OCI-LY1 (cell line): ENCODE measurements around the gene CHD5.

Experiments used
- EZH2 ChIP-seq: fragments of 200-600 bp; sonication (generic), shearing (Covaris generic); IDR thresholded peaks from 2 replicates; pipeline ENCODE4 v1.8.0; 2017; ENCODE audit warnings: borderline replicate concordance, mixed run types, mild to moderate bottlenecking, antibody characterized with exemption, low read length, moderate library complexity, mixed read lengths
- TF ChIP-seq, protein P1 (sequence below): fragments of 200-600 bp; sonication (generic), shearing (Covaris generic); IDR thresholded peaks from 2 replicates; pipeline ENCODE4 v1.5.1; 2017; ENCODE audit warnings: mild to moderate bottlenecking, antibody characterized with exemption, low read length, moderate library complexity, mixed read lengths

DNA sequence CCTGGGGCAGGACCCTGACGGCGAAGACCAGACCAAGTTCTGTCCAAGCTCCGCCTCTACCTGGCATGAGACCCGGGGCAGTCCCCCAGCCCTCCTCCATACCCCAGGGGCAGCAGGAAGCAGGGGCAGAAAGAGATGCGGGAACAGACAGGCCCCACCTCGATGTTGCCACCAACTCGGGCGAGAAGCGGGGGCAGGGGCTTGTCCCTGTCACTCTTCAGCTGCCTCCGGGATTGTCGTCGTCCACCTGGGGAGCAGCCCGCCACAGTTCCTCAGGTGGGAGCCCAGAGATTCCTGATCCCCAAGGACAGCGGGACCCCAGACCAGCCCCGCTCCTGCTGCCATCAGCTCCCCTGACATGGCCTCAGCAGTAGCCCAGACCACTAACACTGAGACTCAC is 54.8 kb downstream of the CHD5 start:
- TF ChIP-seq, protein P1, sequence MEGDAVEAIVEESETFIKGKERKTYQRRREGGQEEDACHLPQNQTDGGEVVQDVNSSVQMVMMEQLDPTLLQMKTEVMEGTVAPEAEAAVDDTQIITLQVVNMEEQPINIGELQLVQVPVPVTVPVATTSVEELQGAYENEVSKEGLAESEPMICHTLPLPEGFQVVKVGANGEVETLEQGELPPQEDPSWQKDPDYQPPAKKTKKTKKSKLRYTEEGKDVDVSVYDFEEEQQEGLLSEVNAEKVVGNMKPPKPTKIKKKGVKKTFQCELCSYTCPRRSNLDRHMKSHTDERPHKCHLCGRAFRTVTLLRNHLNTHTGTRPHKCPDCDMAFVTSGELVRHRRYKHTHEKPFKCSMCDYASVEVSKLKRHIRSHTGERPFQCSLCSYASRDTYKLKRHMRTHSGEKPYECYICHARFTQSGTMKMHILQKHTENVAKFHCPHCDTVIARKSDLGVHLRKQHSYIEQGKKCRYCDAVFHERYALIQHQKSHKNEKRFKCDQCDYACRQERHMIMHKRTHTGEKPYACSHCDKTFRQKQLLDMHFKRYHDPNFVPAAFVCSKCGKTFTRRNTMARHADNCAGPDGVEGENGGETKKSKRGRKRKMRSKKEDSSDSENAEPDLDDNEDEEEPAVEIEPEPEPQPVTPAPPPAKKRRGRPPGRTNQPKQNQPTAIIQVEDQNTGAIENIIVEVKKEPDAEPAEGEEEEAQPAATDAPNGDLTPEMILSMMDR: no peak
- TF ChIP-seq EZH2: no peak
